Brain microvascular endothelial cell (primary cell): Measurements from ENCODE around the gene TUBE1.

Experiments
- DNase-seq: peaks from one replicate; pipeline ENCODE4 v3.0.0-alpha.2; 2020
- H3K27ac ChIP-seq: fragments of 250-450 bp; sonication (Bioruptor Pico); 2 replicates; pipeline ENCODE4 v1.5.1; 2020; ENCODE audit warnings: mild to moderate bottlenecking, moderate library complexity
- H3K27me3 ChIP-seq: fragments of 250-450 bp; sonication (Bioruptor Pico); replicated peaks from 2 replicates; pipeline ENCODE4 v1.5.1; 2020; ENCODE audit warnings: mild to moderate bottlenecking
- H3K36me3 ChIP-seq: fragments of 250-450 bp; sonication (Bioruptor Pico); replicated peaks from 2 replicates; pipeline ENCODE4 v1.5.1; 2020; ENCODE audit warnings: mild to moderate bottlenecking
- H3K4me3 ChIP-seq: 2 replicates; pipeline ENCODE4 v1.5.1; 2011; ENCODE audit warnings: low read depth, mild to moderate bottlenecking, control low read depth, low read length, moderate library complexity
- CTCF ChIP-seq: IDR thresholded peaks from 2 replicates; pipeline ENCODE4 v1.5.1; 2011; ENCODE audit warnings: low read depth, mild to moderate bottlenecking, moderate library complexity, low read length, control low read depth, inconsistent platforms; ENCODE audit errors: missing control alignments
- in situ Hi-C: cut with HindIII; loops from 2 replicates; pipeline ENCODE4 v1.10.0; 2017; ENCODE audit warnings: low sequenced_read_pairs, low pct_ligation_motif_present

TUBE1 gene

GRCh38 chr6:112043032-112044007 is 44.0 kb downstream of the TUBE1 start:
- H3K27me3 ChIP-seq, result no peaks in the 10 kb centered on the region
- TF ChIP-seq CTCF, result peak; percentile 99
- peak overlapping the region; percentile 59 for H3K4me3 ChIP-seq
- DNase-seq, result peak; percentile 93
- H3K36me3 ChIP-seq, result no peaks in the 10 kb centered on the region
- H3K27ac ChIP-seq, result peak overlapping the region; percentile 95
- in situ Hi-C loops, result no loop called here

GRCh38 chr6:112041535-112041934 is 45.7 kb downstream of the TUBE1 start:
- Histone ChIP-seq H3K4me3 (no peak overlapping the region), H3K27ac (no peak overlapping the region), H3K27me3 (no peaks in the 10 kb centered on the region), H3K36me3 (no peaks in the 10 kb centered on the region)
- in situ Hi-C loops, result no loop called here
- TF ChIP-seq CTCF, result no peak
- no peak for DNase-seq

- TF ChIP-seq CTCF, result no peak
- Histone ChIP-seq H3K4me3 (no peak overlapping the region), H3K27me3 (no peaks in the 10 kb centered on the region), H3K36me3 (no peaks in the 10 kb centered on the region), H3K27ac (no peak overlapping the region)
- in situ Hi-C loops, result no loop called here
- no peak for DNase-seq
Measured at GRCh38 chr6:112040956-112041355, 46.3 kb downstream of the TUBE1 start.

GRCh38 chr6:112039431-112039770 is 47.9 kb downstream of the TUBE1 start:
- in situ Hi-C loops, result no loop called here
- H3K4me3 ChIP-seq, result no peak overlapping the region
- no peak for DNase-seq
- no peaks in the 10 kb centered on the region for H3K27me3 ChIP-seq
- no peak for TF ChIP-seq CTCF
- H3K27ac ChIP-seq, result no peak overlapping the region
- no peaks in the 10 kb centered on the region for H3K36me3 ChIP-seq

- in situ Hi-C loops, result no loop called here
- Histone ChIP-seq H3K27ac (peak overlapping the region; percentile 81), H3K36me3 (no peaks in the 10 kb centered on the region), H3K27me3 (no peaks in the 10 kb centered on the region), H3K4me3 (no peak overlapping the region)
- DNase-seq, result no peak
- TF ChIP-seq CTCF, result no peak
Measured at GRCh38 chr6:112038756-112039430, 48.4 kb downstream of the TUBE1 start.
